ENCODE results near the gene NVL. TPM values are rescaled to one million over a fixed set of nuclear protein-coding genes. Genes with fewer than 3 reads are reported as not detected.

Gene NVL
- total RNA-seq = 10 to 100 TPM; 35.9 to 52.3 (median 40.5) TPM

GRCh38 chr1:224329842-224330753 lies at the start of gene NVL:
NVL (minus strand) TSS chr1:224330172; CDS start chr1:224330127, 45 bp downstream.
- H3K36me3 ChIP-seq = no peaks in the 10 kb centered on the region
- H3K27me3 ChIP-seq = no peaks in the 10 kb centered on the region
- H3K9me3 ChIP-seq = no peaks in the 10 kb centered on the region
- peak within 1 kb of the TSS; percentile 87 to 92 (median 91) for H3K27ac ChIP-seq
- TF ChIP-seq POLR2AphosphoS5 (IDR thresholded peaks at IDR 0.05) (peak; percentile 48 to 66 (median 48)), CTCF (IDR thresholded peaks at IDR 0.05) (no peak), POLR2A (IDR thresholded peaks at IDR 0.05) (peak; percentile 70), EP300 (IDR thresholded peaks at IDR 0.05; ENCODE audit: low read depth) (no peak)
- DNase-seq = peak; percentile 89
- H3K4me1 ChIP-seq = peaks cover 12 to 42% (median 24%) of the 10 kb centered on the region in 4 donors
- in situ Hi-C loops (cut with MboI; ENCODE audit: low pct_ligation_motif_present in 1 of 4, low pct_unique_long_range_greater_than_20kb in 1 of 4, low sequenced_read_pairs in 3 of 4) = loop anchor here in 3 of 4 donors (5.0 to 25.0 kb wide), 3 partner anchors 208 to 518 kb away; partner anchors contain the start of gene FBXO28 (in 2 of the 3)
- 0 to 1% methylated on average over 4 to 52 of the region's 52 CpGs for WGBS, 2 donors (ENCODE audit: low coverage in 1 of 2)
- H3K4me3 ChIP-seq = peak within 1 kb of the TSS; percentile 63 to 85 (median 73)
- intact Hi-C loops (cut with DNase I; ENCODE audit: low total_unique reads) = loop anchor here (5.0 to 10.0 kb wide), 2 partner anchors 145 to 213 kb away; partner anchors contain the start of gene DEGS1

GRCh38 chr1:224378855-224379631 lies 49.1 kb upstream of the NVL start:
- H3K4me1 ChIP-seq = peaks cover 0 to 10% (median 0%) of the 10 kb centered on the region in 4 donors
- in situ Hi-C loops (cut with MboI; ENCODE audit: low pct_ligation_motif_present in 1 of 4, low pct_unique_long_range_greater_than_20kb in 1 of 4, low sequenced_read_pairs in 3 of 4) = no loop called here
- TF ChIP-seq EP300 (IDR thresholded peaks at IDR 0.05; ENCODE audit: low read depth) (no peak), POLR2AphosphoS5 (IDR thresholded peaks at IDR 0.05) (no peak), POLR2A (IDR thresholded peaks at IDR 0.05) (no peak), CTCF (IDR thresholded peaks at IDR 0.05) (no peak)
- no peaks in the 10 kb centered on the region for H3K9me3 ChIP-seq
- 67 to 90% methylated on average over 3 to 7 of the region's 7 CpGs for WGBS, 2 donors (ENCODE audit: low coverage in 1 of 2)
- no peak for DNase-seq
- H3K36me3 ChIP-seq = peaks cover 0 to 25% (median 11%) of the 10 kb centered on the region in 4 donors
- H3K27ac ChIP-seq = peak overlapping the region in 1 of 4 donors; percentile 15
- intact Hi-C loops (cut with DNase I; ENCODE audit: low total_unique reads) = loop anchor here (5.0 kb wide), 1 partner anchor 83 kb away; no protein-coding TSS in a partner anchor
- no peaks in the 10 kb centered on the region for H3K27me3 ChIP-seq
- no peak overlapping the region for H3K4me3 ChIP-seq

GRCh38 chr1:224377676-224378006 lies 47.7 kb upstream of the NVL start:
- WGBS, 2 donors (ENCODE audit: low coverage in 1 of 2) = 75% methylated on average over 2 of the region's 2 CpGs; no CpG with 5 or more reads in 1 of the 2 donors
- H3K4me3 ChIP-seq = no peak overlapping the region
- peaks cover 0 to 10% (median 0%) of the 10 kb centered on the region in 4 donors for H3K4me1 ChIP-seq
- no peak for TF ChIP-seq POLR2AphosphoS5 (IDR thresholded peaks at IDR 0.05)
- no peak for TF ChIP-seq EP300 (IDR thresholded peaks at IDR 0.05; ENCODE audit: low read depth)
- no peak for TF ChIP-seq POLR2A (IDR thresholded peaks at IDR 0.05)
- TF ChIP-seq CTCF (IDR thresholded peaks at IDR 0.05) = no peak
- H3K36me3 ChIP-seq = peaks cover 0 to 31% (median 13%) of the 10 kb centered on the region in 4 donors
- H3K27ac ChIP-seq = peak overlapping the region in 1 of 4 donors; percentile 14
- in situ Hi-C loops (cut with MboI; ENCODE audit: low pct_ligation_motif_present in 1 of 4, low pct_unique_long_range_greater_than_20kb in 1 of 4, low sequenced_read_pairs in 3 of 4) = no loop called here
- intact Hi-C loops (cut with DNase I; ENCODE audit: low total_unique reads) = loop anchor here (5.0 kb wide), 1 partner anchor 85 kb away; no protein-coding TSS in a partner anchor
- H3K9me3 ChIP-seq = no peaks in the 10 kb centered on the region
- DNase-seq = no peak
- no peaks in the 10 kb centered on the region for H3K27me3 ChIP-seq
